Activated CD4-positive, alpha-beta memory T cell treated with anti-CD3 and anti-CD28 coated beads, Interleukin-2, amount 10 ng/mL, durations not matched to agents 7 days and 5 days (primary cell): ENCODE measurements around the gene STAP2. TPM values are rescaled to one million over a fixed set of nuclear protein-coding genes. Genes with fewer than 3 reads are reported as not detected.
"Not testable (repeated sequence)": the region's sequence is repeated elsewhere in the genome, so short reads cannot be mapped to it uniquely, and the experiment has no call there.

Experiments used
- CTCF ChIA-PET: fragments of 350-600 bp; sonication (Branson Sonifier 250); formaldehyde crosslinking; loops from one replicate; lab custom pipeline; 2021; ENCODE audit warnings: antibody characterized with exemption, inconsistent platforms; lab: Charles Lee
- POLR2A ChIA-PET: fragments of 350-600 bp; sonication (Branson Sonifier 250); formaldehyde crosslinking; loops from one replicate; lab custom pipeline; 2021; ENCODE audit warnings: antibody characterized with exemption; lab: Charles Lee
- DNase-seq: peaks from one replicate; pipeline ENCODE4 v3.0.0-alpha.2; 2020
- H3K27ac Mint-ChIP-seq: one replicate; pipeline ENCODE4 v1.8.0; 2021; ENCODE audit warnings: mild to moderate bottlenecking, mixed read lengths
- H3K27me3 Mint-ChIP-seq: one replicate; pipeline ENCODE4 v1.8.0; 2021; ENCODE audit warnings: mixed read lengths
- H3K36me3 Mint-ChIP-seq: one replicate; pipeline ENCODE4 v1.8.0; 2021; ENCODE audit warnings: low read depth, mixed read lengths
- H3K4me1 Mint-ChIP-seq: one replicate; pipeline ENCODE4 v1.8.0; 2021; ENCODE audit warnings: mixed read lengths
- H3K4me3 Mint-ChIP-seq: one replicate; pipeline ENCODE4 v1.8.0; 2021; ENCODE audit warnings: mild to moderate bottlenecking, mixed read lengths
- H3K9me3 Mint-ChIP-seq: one replicate; pipeline ENCODE4 v1.8.0; 2021; ENCODE audit warnings: mixed read lengths
- total RNA-seq, 2 experiments: library from RNA; stranded (reverse); gene quantifications; one replicate each; pipeline ENCODE4 v1.2.3, GENCODE V29; 2021

The STAP2 gene
- total RNA-seq, 2 experiments from 2014 or later = 8.3 to 8.6 TPM

- H3K36me3 Mint-ChIP-seq = no peaks in the 10 kb centered on the region
- H3K4me1 Mint-ChIP-seq = peaks cover 2% of the 10 kb centered on the region
- DNase-seq = no peak
- H3K9me3 Mint-ChIP-seq = no peaks in the 10 kb centered on the region
- no peak overlapping the region for H3K27ac Mint-ChIP-seq
- CTCF ChIA-PET = interaction anchor here (0.5 to 1.4 kb wide), 3 partner anchors 13 to 116 kb away, joined by 3 read pairs; no protein-coding TSS in a partner anchor
- POLR2A ChIA-PET = no interaction called here
- peaks cover 25% of the 10 kb centered on the region for H3K27me3 Mint-ChIP-seq
- H3K4me3 Mint-ChIP-seq = no peak overlapping the region
Observed at GRCh38 chr19:4279530-4280422, 58.9 kb downstream of the STAP2 start.

GRCh38 chr19:4279267-4279529, 59.4 kb downstream of the STAP2 start:
- DNase-seq = no peak
- H3K4me3 Mint-ChIP-seq = no peak overlapping the region
- peaks cover 25% of the 10 kb centered on the region for H3K27me3 Mint-ChIP-seq
- ChIA-PET POLR2A (no interaction called here), CTCF (interaction anchor here (0.5 kb wide), 1 partner anchor 115 kb away, joined by 3 read pairs; no protein-coding TSS in a partner anchor)
- no peaks in the 10 kb centered on the region for H3K9me3 Mint-ChIP-seq
- no peaks in the 10 kb centered on the region for H3K36me3 Mint-ChIP-seq
- H3K27ac Mint-ChIP-seq = no peak overlapping the region
- peaks cover 2% of the 10 kb centered on the region for H3K4me1 Mint-ChIP-seq

GRCh38 chr19:4278419-4279266, 60.0 kb downstream of the STAP2 start, which contains the start of gene SHD:
TSS of gene SHD (plus strand) at chr19:4279266. CDS start at chr19:4280064, 798 bp downstream.
- no peaks in the 10 kb centered on the region for H3K9me3 Mint-ChIP-seq
- peaks cover 2% of the 10 kb centered on the region for H3K4me1 Mint-ChIP-seq
- no peak within 1 kb of the TSS for H3K4me3 Mint-ChIP-seq
- H3K27me3 Mint-ChIP-seq = peaks cover 25% of the 10 kb centered on the region
- no peak for DNase-seq
- no peaks in the 10 kb centered on the region for H3K36me3 Mint-ChIP-seq
- POLR2A ChIA-PET = no interaction called here
- no peak within 1 kb of the TSS for H3K27ac Mint-ChIP-seq
- CTCF ChIA-PET = interaction anchor here (1.2 to 1.5 kb wide), 2 partner anchors 11 to 12 kb away, joined by 5 to 6 read pairs; no protein-coding TSS in a partner anchor

GRCh38 chr19:4278010-4278409, 60.6 kb downstream of the STAP2 start:
- no peaks in the 10 kb centered on the region for H3K9me3 Mint-ChIP-seq
- ChIA-PET CTCF (interaction anchor here (1.2 to 1.5 kb wide), 2 partner anchors 10 to 12 kb away, joined by 5 to 6 read pairs; no protein-coding TSS in a partner anchor), POLR2A (no interaction called here)
- peaks cover 2% of the 10 kb centered on the region for H3K4me1 Mint-ChIP-seq
- no peaks in the 10 kb centered on the region for H3K36me3 Mint-ChIP-seq
- DNase-seq = no peak
- H3K27me3 Mint-ChIP-seq = peaks cover 25% of the 10 kb centered on the region
- no peak overlapping the region for H3K4me3 Mint-ChIP-seq
- H3K27ac Mint-ChIP-seq = no peak overlapping the region

- no peak overlapping the region for H3K27ac Mint-ChIP-seq
- CTCF ChIA-PET = interaction anchor here (1.2 to 1.5 kb wide), 2 partner anchors 9 to 11 kb away, joined by 5 to 6 read pairs; no protein-coding TSS in a partner anchor
- no peaks in the 10 kb centered on the region for H3K9me3 Mint-ChIP-seq
- peaks cover 2% of the 10 kb centered on the region for H3K4me1 Mint-ChIP-seq
- no peaks in the 10 kb centered on the region for H3K36me3 Mint-ChIP-seq
- H3K4me3 Mint-ChIP-seq = no peak overlapping the region
- DNase-seq = no peak
- H3K27me3 Mint-ChIP-seq = peaks cover 24% of the 10 kb centered on the region
- POLR2A ChIA-PET = no interaction called here
Observed at GRCh38 chr19:4277191-4277696, 61.4 kb downstream of the STAP2 start.

GRCh38 chr19:4274321-4274686, 64.3 kb downstream of the STAP2 start:
- H3K36me3 Mint-ChIP-seq = peaks cover 13% of the 10 kb centered on the region
- not testable (repeated sequence) for H3K4me1 Mint-ChIP-seq, H3K4me3 Mint-ChIP-seq, H3K27me3 Mint-ChIP-seq, DNase-seq, H3K27ac Mint-ChIP-seq, H3K9me3 Mint-ChIP-seq
- CTCF ChIA-PET = interaction anchor here (0.6 kb wide), 1 partner anchor 284 kb away, joined by 4 read pairs; no protein-coding TSS in a partner anchor
- POLR2A ChIA-PET = interaction anchor here (0.6 kb wide), 1 partner anchor 513 kb away, joined by 4 read pairs; the partner anchor contains the start of gene APBA3

Other genes starting within 250 kb of the STAP2 start
- 100 to 1,000 TPM; 186 to 202 TPM for gene MAP2K2, start 214.7 kb downstream of the STAP2 start, total RNA-seq
- gene CREB3L3, start 185.2 kb downstream of the STAP2 start, total RNA-seq = under 1 TPM; 0.15 to 0.38 TPM
- gene SIRT6, start 156.3 kb downstream of the STAP2 start, total RNA-seq = 10 to 100 TPM; 37.0 to 37.7 TPM
- 1 to 10 TPM; 1.3 TPM for gene ANKRD24, start 156.1 kb downstream of the STAP2 start, total RNA-seq
- 1 to 10 TPM; 4.0 TPM for gene EBI3, start 109.3 kb downstream of the STAP2 start, total RNA-seq
- 10 to 100 TPM; 21.7 to 25.3 TPM for gene YJU2, start 91.7 kb downstream of the STAP2 start, total RNA-seq
- not detected for gene SHD, start 59.6 kb downstream of the STAP2 start, total RNA-seq
- 1 to 10 TPM; 2.6 to 4.0 TPM for gene TMIGD2, start 36.4 kb downstream of the STAP2 start, total RNA-seq
- 1 to 10 TPM; 3.2 to 3.4 TPM for gene FSD1, start 34.2 kb downstream of the STAP2 start, total RNA-seq
- gene MPND, start 4.7 kb upstream of the STAP2 start, total RNA-seq = 10 to 100 TPM; 19.1 to 20.4 TPM
- gene SH3GL1, start 61.7 kb upstream of the STAP2 start, total RNA-seq = 10 to 100 TPM; 62.1 to 64.0 TPM
- gene CHAF1A, start 63.8 kb upstream of the STAP2 start, total RNA-seq = 10 to 100 TPM; 71.7 to 82.5 TPM
- gene UBXN6, start 119.0 kb upstream of the STAP2 start, total RNA-seq = 10 to 100 TPM; 49.6 to 50.1 TPM
- gene HDGFL2, start 133.5 kb upstream of the STAP2 start, total RNA-seq = 10 to 100 TPM; 47.1 to 50.6 TPM
- gene PLIN4, start 179.7 kb upstream of the STAP2 start, total RNA-seq = not detected
- gene PLIN5, start 196.4 kb upstream of the STAP2 start, total RNA-seq = not detected
- under 1 TPM; 0.15 to 0.18 TPM for gene LRG1, start 201.2 kb upstream of the STAP2 start, total RNA-seq
- gene SEMA6B, start 220.9 kb upstream of the STAP2 start, total RNA-seq = not detected